ENCODE results near the gene CTF1. TPM values are rescaled to one million over a fixed set of nuclear protein-coding genes. Genes with fewer than 3 reads are reported as not detected.
A peak's percentile ranks its signal among the peaks of the same experiment; 100 is the strongest.

Gene CTF1
- total RNA-seq, 1 experiment from 2014 or later, result 11.6 TPM

- POLR2A ChIA-PET (ENCODE audit: unreplicated experiment), result no interaction called here
- Histone ChIP-seq H3F3A (ENCODE audit: insufficient read depth, low read depth) (peaks cover 16% of the 10 kb centered on the region; the same call in 1 of the 2 replicates), H3K9me2 (ENCODE audit: insufficient read depth) (no peaks in the 10 kb centered on the region), H3K9me3 (ENCODE audit: insufficient read depth, low read depth) (peaks cover 5% of the 10 kb centered on the region; the same call in 1 of the 2 replicates), H3K36me3 (ENCODE audit: low read depth) (peaks cover 11% of the 10 kb centered on the region; the same call in 1 of the 2 replicates), H3K27me3 (ENCODE audit: insufficient read depth, low read depth) (no peaks in the 10 kb centered on the region), H3K27ac (no peak overlapping the region), H3K4me2 (peak overlapping the region; percentile 93), H3K79me2 (ENCODE audit: low read depth) (peaks cover 16% of the 10 kb centered on the region), H3K4me3 (peak overlapping the region; percentile 83), H4K20me1 (ENCODE audit: insufficient read depth) (peaks cover 11% of the 10 kb centered on the region), H3K4me1 (replicated peaks; ENCODE audit: insufficient read depth) (no peaks in the 10 kb centered on the region; the same call in 1 of the 2 replicates), H2AFZ (no peak overlapping the region)
- no TSS peak for BruUV-seq (replicated peaks)
- no peak for DNase-seq
- no peak for TF ChIP-seq CTCF (conservative IDR thresholded peaks at IDR 0.05)
- TF ChIP-seq EZH2 (IDR thresholded peaks at IDR 0.05; ENCODE audit: low read depth), result no peak
- intact Hi-C loops (cut with micrococcal nuclease; ENCODE audit: unreplicated experiment), result no loop called here
- CTCF ChIA-PET, result no interaction called here
Measured at GRCh38 chr16:30924913-30925631, 28.7 kb downstream of the CTF1 start.

- BruUV-seq (replicated peaks), result no TSS peak
- H3K27me3 ChIP-seq (ENCODE audit: insufficient read depth, low read depth), result no peaks in the 10 kb centered on the region
- H3K79me2 ChIP-seq (ENCODE audit: low read depth), result peaks cover 16% of the 10 kb centered on the region
- no peak for TF ChIP-seq EZH2 (IDR thresholded peaks at IDR 0.05; ENCODE audit: low read depth)
- no peak for TF ChIP-seq CTCF (conservative IDR thresholded peaks at IDR 0.05)
- intact Hi-C loops (cut with micrococcal nuclease; ENCODE audit: unreplicated experiment), result no loop called here
- no peaks in the 10 kb centered on the region; the same call in 1 of the 2 replicates for H3K4me1 ChIP-seq (replicated peaks; ENCODE audit: insufficient read depth)
- H2AFZ ChIP-seq, result no peak overlapping the region
- peaks cover 14% of the 10 kb centered on the region for H4K20me1 ChIP-seq (ENCODE audit: insufficient read depth)
- POLR2A ChIA-PET (ENCODE audit: unreplicated experiment), result no interaction called here
- no peak for DNase-seq
- no peak overlapping the region for H3K4me3 ChIP-seq
- peaks cover 15% of the 10 kb centered on the region; the same call in 1 of the 2 replicates for H3K36me3 ChIP-seq (ENCODE audit: low read depth)
- peaks cover 5% of the 10 kb centered on the region; the same call in 1 of the 2 replicates for H3K9me3 ChIP-seq (ENCODE audit: insufficient read depth, low read depth)
- peaks cover 16% of the 10 kb centered on the region; the same call in 1 of the 2 replicates for H3F3A ChIP-seq (ENCODE audit: insufficient read depth, low read depth)
- H3K27ac ChIP-seq, result no peak overlapping the region
- no peaks in the 10 kb centered on the region for H3K9me2 ChIP-seq (ENCODE audit: insufficient read depth)
- CTCF ChIA-PET, result no interaction called here
- peak overlapping the region; percentile 93; the same call in 1 of the 2 replicates for H3K4me2 ChIP-seq
Measured at GRCh38 chr16:30925632-30925987, 29.2 kb downstream of the CTF1 start.

GRCh38 chr16:30925995-30926811, 29.8 kb downstream of the CTF1 start:
- CTCF ChIA-PET, result no interaction called here
- Histone ChIP-seq H3K27me3 (ENCODE audit: insufficient read depth, low read depth) (no peaks in the 10 kb centered on the region), H3K36me3 (ENCODE audit: low read depth) (peaks cover 21% of the 10 kb centered on the region; the same call in 1 of the 2 replicates), H3K9me3 (ENCODE audit: insufficient read depth, low read depth) (peaks cover 5% of the 10 kb centered on the region; the same call in 1 of the 2 replicates), H3K4me2 (no peak overlapping the region), H3K27ac (no peak overlapping the region), H3K4me1 (replicated peaks; ENCODE audit: insufficient read depth) (no peaks in the 10 kb centered on the region; the same call in 1 of the 2 replicates), H3K9me2 (ENCODE audit: insufficient read depth) (no peaks in the 10 kb centered on the region), H2AFZ (no peak overlapping the region), H3F3A (ENCODE audit: insufficient read depth, low read depth) (peaks cover 16% of the 10 kb centered on the region; the same call in 1 of the 2 replicates), H4K20me1 (ENCODE audit: insufficient read depth) (peaks cover 20% of the 10 kb centered on the region), H3K4me3 (no peak overlapping the region), H3K79me2 (ENCODE audit: low read depth) (peaks cover 16% of the 10 kb centered on the region)
- TSS peak; percentile 17 for BruUV-seq (replicated peaks)
- intact Hi-C loops (cut with micrococcal nuclease; ENCODE audit: unreplicated experiment), result no loop called here
- no peak for DNase-seq
- TF ChIP-seq CTCF (conservative IDR thresholded peaks at IDR 0.05) (no peak), EZH2 (IDR thresholded peaks at IDR 0.05; ENCODE audit: low read depth) (no peak)
- POLR2A ChIA-PET (ENCODE audit: unreplicated experiment), result no interaction called here
